Sigmoid colon (tissue), 4 donors: ENCODE measurements around the gene RBFOX2.

Experiments used
- EP300 ChIP-seq, 4 donors: sonication (generic); formaldehyde crosslinking; IDR thresholded peaks; one replicate each; pipeline ENCODE4 v1.6.1; 2017; ENCODE audit warnings: antibody characterized with exemption in 4 of 4
- POLR2A ChIP-seq, 2 donors: fragments of 450-650 bp; IDR thresholded peaks; one replicate each; pipeline ENCODE4 v1.6.1; 2016; ENCODE audit warnings: antibody characterized with exemption in 2 of 2, mild to moderate bottlenecking in 2 of 2, moderate library complexity in 2 of 2
- POLR2AphosphoS5 ChIP-seq, 4 donors: sonication (generic); formaldehyde crosslinking; IDR thresholded peaks; one replicate each; pipeline ENCODE4 v1.6.1; 2017; ENCODE audit warnings: antibody characterized with exemption in 4 of 4
- TF ChIP-seq, protein P1 (sequence below), 4 experiments: fragments of 450-650 bp in 3 of 4; fragments of 200-600 bp in 1 of 4; IDR thresholded peaks; one replicate each; pipeline ENCODE4 v1.5.1; 2016 to 2019; ENCODE audit warnings: antibody characterized with exemption in 4 of 4, mild to moderate bottlenecking in 3 of 4, moderate library complexity in 2 of 4

DNA sequence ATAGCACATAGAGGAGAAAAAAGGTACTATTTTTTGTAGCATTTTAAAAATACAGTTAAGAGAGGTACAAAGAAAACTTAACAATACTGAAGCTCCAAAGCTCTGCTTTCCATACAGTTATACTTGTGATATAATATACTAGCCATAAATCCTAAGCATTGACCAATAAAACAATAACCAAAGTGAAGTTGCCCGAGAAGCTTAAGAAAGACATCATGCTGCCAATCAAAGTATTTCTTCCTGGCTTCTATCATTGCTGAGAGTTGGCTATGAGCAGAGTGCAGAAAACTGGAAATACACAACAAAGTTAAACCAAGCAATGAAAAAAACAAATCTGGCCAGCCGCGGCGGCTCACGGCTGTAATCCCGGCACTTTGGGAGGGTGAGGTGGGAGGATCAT lies 84.2 kb downstream of the RBFOX2 start:
- TF ChIP-seq POLR2AphosphoS5 (IDR thresholded peaks at IDR 0.05) = no peak
- TF ChIP-seq, protein P1, sequence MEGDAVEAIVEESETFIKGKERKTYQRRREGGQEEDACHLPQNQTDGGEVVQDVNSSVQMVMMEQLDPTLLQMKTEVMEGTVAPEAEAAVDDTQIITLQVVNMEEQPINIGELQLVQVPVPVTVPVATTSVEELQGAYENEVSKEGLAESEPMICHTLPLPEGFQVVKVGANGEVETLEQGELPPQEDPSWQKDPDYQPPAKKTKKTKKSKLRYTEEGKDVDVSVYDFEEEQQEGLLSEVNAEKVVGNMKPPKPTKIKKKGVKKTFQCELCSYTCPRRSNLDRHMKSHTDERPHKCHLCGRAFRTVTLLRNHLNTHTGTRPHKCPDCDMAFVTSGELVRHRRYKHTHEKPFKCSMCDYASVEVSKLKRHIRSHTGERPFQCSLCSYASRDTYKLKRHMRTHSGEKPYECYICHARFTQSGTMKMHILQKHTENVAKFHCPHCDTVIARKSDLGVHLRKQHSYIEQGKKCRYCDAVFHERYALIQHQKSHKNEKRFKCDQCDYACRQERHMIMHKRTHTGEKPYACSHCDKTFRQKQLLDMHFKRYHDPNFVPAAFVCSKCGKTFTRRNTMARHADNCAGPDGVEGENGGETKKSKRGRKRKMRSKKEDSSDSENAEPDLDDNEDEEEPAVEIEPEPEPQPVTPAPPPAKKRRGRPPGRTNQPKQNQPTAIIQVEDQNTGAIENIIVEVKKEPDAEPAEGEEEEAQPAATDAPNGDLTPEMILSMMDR (IDR thresholded peaks at IDR 0.05) = no peak
- TF ChIP-seq POLR2A (IDR thresholded peaks at IDR 0.05) = no peak
- no peak for TF ChIP-seq EP300 (IDR thresholded peaks at IDR 0.05)
